NCI-H2227 (cell line): ENCODE data around the gene EHMT1.

Experiments
- DNase-seq: peaks from one replicate; lab custom pipeline; 2025; ENCODE audit not compliant: unreplicated experiment; lab: John Stamatoyannopoulos, UW

EHMT1 gene

GRCh38 chr9:137817236-137818200, 198.7 kb downstream of the EHMT1 start:
- no peak for DNase-seq

GRCh38 chr9:137818286-137818685, 199.5 kb downstream of the EHMT1 start:
- DNase-seq, result no peak

- DNase-seq, result no peak
These were observed 201.5 kb downstream of the EHMT1 start for GRCh38 chr9:137820161-137820855.

- DNase-seq, result no peak
These were observed 205.4 kb downstream of the EHMT1 start for GRCh38 chr9:137823986-137824771.

- DNase-seq, result no peak
These were observed 206.7 kb downstream of the EHMT1 start for GRCh38 chr9:137825324-137825989.

- no peak for DNase-seq
These were observed 209.2 kb downstream of the EHMT1 start for GRCh38 chr9:137827908-137828526.

- DNase-seq, result no peak
These were observed 209.9 kb downstream of the EHMT1 start for GRCh38 chr9:137828527-137829259.

GRCh38 chr9:137829260-137829996, 210.6 kb downstream of the EHMT1 start:
- no peak for DNase-seq

GRCh38 chr9:137832191-137832700, 213.4 kb downstream of the EHMT1 start:
- no peak for DNase-seq

- no peak for DNase-seq
These were observed 214.2 kb downstream of the EHMT1 start for GRCh38 chr9:137832830-137833590.

GRCh38 chr9:137833721-137834613, 215.2 kb downstream of the EHMT1 start:
- no peak for DNase-seq

- DNase-seq, result no peak
These were observed 216.2 kb downstream of the EHMT1 start for GRCh38 chr9:137834846-137835546.

GRCh38 chr9:137836151-137836830, 217.5 kb downstream of the EHMT1 start:
- no peak for DNase-seq

- no peak for DNase-seq
These were observed 218.0 kb downstream of the EHMT1 start for GRCh38 chr9:137836831-137837241.

GRCh38 chr9:137837345-137838278, 218.8 kb downstream of the EHMT1 start:
- DNase-seq, result no peak
